Activated CD4-positive, alpha-beta T cell treated with anti-CD3 and anti-CD28 coated beads, Interleukin-2, amount 50 U/mL, for 48 hours (primary cell): ENCODE results near the gene FKBP11.
"Not testable (repeated sequence)": the region's sequence is repeated elsewhere in the genome, so short reads cannot be mapped to it uniquely, and the experiment has no call there.

Experiments used
- DNase-seq, 2 experiments: peaks; one replicate each; pipeline ENCODE4 v3.0.0-alpha.2; 2020

FKBP11 gene

DNA sequence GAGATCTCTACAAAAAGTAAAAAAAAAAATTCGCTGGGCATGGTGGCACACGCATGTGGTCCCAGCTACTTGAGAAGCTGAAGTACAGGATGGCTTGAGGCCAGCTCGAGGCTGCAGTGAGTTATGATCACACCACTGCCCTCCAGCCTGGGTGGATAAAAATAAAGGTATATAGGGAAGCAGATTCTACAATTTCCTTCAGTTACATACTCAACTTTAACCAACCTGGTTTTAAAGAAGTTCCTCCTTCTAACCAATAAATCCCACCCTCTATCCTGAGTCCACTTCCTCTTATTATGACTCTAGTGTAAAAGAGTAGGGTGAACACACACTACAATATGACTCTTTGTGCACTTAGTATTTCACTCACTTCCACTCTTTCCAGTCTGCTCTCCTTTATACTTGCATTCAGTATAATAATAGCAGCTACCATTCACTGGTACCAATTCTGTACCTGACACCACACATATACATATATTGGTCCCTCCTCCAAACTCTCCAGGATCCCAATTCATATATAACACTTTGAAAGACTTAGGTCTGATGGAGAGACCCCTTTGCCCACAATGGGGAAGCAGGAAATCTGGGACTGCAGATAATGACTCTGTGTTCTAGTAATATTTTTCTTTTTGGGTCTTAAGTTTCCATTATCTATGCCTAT, 29.7 kb upstream of the FKBP11 start:
- DNase-seq: no peak

GRCh38 chr12:48954061-48954460, 28.8 kb upstream of the FKBP11 start:
- no peak for DNase-seq

GRCh38 chr12:48952691-48953090, 27.4 kb upstream of the FKBP11 start:
- DNase-seq: no peak

DNA sequence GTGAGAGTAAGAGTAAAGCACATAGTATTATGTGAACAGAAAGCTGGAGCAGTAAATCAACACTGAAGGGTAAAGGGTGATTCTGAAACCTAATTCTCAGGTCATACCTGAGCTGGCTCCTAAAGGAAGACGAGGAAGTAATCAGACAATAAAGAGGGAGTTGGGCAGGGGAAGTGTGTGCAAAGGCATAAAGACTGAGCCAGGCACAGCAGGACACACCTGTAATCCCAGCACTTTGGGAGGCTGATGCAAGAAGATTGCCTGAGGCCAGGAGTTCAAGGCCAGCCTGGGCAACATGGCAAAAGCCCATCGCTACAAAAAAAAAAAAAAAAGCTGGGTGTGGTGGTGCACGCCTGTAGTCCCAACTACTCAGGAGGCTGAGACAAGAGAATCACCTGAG, 22.4 kb upstream of the FKBP11 start:
- no peak for DNase-seq

- no peak for DNase-seq
These were observed 21.7 kb upstream of the FKBP11 start for GRCh38 chr12:48946943-48947342.

DNA sequence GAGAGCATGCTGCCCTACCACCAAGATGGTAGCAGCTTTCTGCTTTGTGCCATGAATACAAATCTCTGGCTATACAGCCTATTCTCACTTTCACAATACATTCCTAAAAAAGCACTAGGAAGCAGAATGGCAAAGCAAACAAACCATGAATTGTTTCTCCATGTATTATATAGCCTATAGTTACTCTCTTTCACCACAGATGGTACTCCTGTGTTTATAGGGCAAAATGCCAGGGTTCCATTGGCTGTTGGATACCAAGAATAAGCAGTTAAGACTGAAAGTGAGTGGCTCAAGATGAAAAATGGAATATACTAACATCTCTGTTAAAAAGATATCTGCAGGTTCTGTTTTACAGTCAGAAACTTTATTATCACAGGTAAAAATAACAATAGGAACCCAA, 20.9 kb upstream of the FKBP11 start:
- no peak for DNase-seq

DNA sequence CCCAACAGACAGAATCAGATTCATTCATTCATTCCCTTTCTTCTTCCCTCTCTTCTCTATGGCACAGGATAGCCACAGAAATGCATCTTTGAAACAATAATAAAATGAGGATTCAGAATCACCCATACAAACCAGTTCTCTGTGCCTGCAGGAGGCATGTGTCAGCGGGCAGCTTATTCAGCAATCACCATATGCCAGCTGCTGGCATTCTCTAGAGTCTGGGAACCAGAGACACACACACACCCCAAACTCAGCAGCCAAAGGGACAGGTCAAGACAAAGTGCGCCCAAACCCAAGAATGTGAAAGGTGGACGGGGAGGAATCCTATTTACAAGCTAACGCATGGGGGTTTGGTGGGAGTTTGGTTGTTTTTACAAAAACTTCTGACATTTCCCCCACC, 17.9 kb upstream of the FKBP11 start:
- DNase-seq: no peak

- DNase-seq: no peak
These were observed 14.9 kb upstream of the FKBP11 start for GRCh38 chr12:48940181-48940580.

GRCh38 chr12:48938805-48939204, 13.5 kb upstream of the FKBP11 start:
- no peak for DNase-seq

DNA sequence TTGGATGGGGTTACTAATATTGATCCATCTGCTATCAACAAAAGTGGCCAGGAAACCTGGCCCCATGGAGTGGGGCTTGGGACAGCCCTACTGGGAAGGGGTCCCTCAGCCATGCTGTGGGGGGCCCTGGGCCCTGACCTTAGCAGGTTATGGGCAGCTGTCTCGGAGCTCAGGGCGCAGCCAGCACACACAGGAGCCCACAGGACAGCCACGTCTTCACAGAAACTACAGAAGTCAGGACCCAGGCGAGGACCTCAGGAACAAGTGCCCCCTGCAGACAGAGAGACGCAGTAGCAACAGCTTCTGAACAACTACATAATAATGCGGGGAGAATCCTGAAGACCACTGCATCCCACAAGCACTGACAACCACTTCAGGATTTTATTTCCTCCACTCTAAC, 11.9 kb upstream of the FKBP11 start:
- no peak for DNase-seq

DNA sequence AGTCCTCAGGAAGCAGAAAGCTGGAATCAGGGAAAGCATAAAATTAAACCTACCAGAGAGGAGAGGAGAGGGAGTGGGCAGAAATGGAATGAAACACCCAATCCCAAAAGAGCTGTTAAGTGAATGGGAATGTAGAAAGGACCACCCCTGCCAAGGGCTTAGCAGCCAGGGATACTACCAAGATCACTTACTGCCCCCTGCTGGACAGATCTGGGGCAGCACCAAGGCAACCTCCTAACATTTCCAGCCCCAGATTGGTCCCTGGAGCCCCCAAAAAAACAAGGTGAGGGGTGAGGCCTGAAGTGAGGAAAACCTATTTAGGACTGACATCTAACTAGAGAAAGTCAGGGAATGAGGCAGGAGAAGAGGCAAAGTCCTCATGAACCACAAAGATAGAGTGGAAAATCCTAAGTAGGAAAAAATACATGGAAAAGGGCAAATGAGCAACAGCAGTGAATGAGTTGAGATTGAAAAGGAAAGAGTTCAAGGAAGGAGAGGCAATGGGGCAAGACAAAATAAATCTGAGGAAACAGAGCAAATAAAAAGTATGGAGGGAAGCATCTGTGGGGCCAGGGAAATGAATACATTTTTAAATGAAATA, 11.2 kb upstream of the FKBP11 start:
- DNase-seq: peak; percentile 87 to 88

DNA sequence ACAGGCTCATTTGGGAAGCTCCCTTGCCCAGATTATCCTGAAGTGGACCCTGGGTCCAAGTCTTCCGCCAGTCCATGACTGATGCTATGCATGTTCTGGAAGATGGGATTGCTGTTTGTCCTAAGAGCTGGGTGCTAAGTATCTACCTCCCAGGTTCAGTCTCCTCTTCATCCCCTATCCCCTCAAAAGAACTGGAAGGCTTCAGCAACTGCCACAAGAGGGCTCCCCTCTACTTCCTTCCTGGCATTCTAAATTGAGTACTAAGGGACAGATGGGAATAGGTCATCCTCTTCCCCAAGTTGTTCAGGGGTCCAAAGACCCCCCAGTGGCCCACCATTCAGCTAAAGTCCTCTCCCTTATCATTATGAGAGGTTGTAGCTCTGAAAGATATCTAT, 9.0 kb upstream of the FKBP11 start:
- DNase-seq: no peak

DNA sequence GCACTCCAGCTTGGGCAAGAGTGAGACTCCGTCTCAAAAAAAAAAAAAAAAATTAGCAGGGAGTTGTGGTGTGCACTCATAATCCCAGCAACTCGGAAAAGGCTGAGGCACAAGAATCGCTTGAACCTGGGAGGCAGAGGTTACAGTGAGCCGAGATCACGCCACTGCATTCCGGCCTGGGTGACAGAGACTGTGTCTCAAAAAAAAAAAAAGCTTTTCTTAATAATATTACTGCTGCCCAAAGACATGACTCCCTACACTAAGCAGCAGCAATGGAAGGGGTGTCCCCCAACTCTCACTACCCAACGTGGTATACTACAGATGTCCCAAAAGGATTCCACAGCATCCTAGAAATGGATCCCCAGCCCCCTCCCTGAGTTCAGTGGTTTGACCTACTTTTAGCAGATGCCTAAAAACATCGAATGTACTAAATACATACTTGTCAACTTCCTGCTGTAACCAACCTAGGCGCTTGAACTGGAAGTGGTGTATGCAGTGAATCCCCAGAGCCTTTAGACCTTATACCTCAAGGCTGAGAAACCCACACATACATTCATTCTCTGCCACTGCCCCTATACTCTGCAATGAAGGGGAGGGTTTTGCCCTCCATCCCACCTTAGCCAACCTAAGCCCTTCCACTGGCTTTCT, 8.5 kb upstream of the FKBP11 start:
- no peak for DNase-seq

- no peak for DNase-seq
These were observed 7.6 kb upstream of the FKBP11 start for GRCh38 chr12:48932878-48933277.

GRCh38 chr12:48930475-48930874, 5.2 kb upstream of the FKBP11 start:
- DNase-seq: no peak

DNA sequence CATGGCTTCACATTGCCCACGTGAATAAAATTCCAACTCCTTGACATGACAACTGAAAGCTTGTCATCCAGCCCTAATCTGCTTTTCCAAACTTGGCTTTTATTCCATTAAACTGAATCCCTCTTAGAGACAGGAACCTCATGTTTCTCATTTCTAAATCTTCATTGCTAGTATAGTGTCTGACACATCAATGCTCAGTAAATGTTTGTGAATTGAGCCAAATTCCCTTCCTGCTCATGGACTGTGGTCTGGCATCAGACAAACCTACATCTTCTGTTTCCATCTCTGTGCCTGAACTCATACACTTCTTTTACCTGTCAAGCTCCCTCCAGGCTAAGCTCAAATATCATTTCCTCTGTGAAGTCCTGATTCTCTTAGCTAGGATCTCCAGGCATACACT, 4.3 kb upstream of the FKBP11 start:
- no peak for DNase-seq

- DNase-seq: no peak
These were observed 2.0 kb upstream of the FKBP11 start for GRCh38 chr12:48927261-48927660.

- DNase-seq: peak; percentile 69 to 74
These were observed 532 bp downstream of the FKBP11 start for GRCh38 chr12:48924617-48925303.

DNA sequence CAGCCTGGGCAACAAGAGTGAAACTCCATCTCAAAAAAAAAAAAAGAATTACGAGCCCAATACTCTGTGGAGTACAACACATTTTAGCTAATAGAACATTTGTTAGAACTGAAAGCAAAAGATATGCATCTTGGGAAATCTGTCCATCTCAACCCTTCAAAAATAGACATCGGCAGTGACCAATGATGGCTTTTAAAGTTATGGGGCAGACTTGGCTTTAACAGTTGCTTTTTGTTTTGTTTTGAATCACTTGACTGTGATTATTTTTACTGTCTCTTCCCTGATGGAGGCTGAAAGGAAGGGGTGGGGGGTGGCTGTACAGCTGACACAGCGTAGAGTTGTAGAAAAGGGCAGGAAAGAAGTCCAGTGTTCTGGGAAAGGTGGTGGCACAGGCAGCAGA, 2.2 kb downstream of the FKBP11 start:
- no peak for DNase-seq

DNA sequence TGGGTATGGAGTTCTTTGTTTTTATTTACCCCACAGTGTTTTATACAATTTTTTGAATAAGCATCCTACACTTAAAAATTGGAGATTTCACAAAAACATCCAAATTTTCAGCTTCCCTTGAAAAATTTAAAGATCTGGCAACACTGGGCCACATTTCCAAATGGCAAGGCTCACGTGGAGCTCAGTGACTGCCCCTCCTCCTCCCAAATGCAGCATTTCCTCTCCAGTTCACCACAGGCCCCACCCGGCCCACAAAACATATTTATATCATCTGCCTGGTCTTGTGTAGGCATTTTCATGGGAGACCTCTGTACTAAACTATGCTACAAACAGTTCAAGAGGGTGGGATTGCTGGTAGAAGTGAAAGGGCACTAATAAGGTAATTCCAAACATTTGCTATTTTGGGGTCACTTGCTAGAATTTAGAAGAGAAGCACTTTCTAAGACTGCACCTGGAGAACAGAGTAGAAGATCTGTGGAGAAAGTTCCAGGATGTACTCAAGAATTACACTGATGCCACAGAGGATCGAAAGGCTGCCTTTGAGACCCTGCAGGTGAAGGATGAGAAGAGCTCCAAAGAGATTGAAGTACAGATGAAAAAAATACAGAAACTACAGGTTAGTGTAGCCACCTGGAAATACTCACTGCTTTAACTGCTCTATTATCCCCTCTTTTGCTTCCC, 7.3 kb downstream of the FKBP11 start:
- peak; percentile 25 to 36 for DNase-seq

- DNase-seq: no peak
These were observed 15.1 kb downstream of the FKBP11 start for GRCh38 chr12:48910196-48910595.

- DNase-seq: not testable (repeated sequence)
These were observed 15.6 kb downstream of the FKBP11 start for GRCh38 chr12:48909698-48910097.

- DNase-seq: no peak
These were observed 18.0 kb downstream of the FKBP11 start for GRCh38 chr12:48907245-48907644.
